SK-N-SH treated with all-trans-retinoic acid at 6 μM for 48 hours (cell line): ENCODE measurements around the gene ZCCHC14.

Experiments used
- ATAC-seq: fragments of 200-7000 bp; cut with Tn5 transposase; 3 replicates; pipeline ENCODE4 v1.9.1; 2020; ENCODE audit warnings: mild to moderate bottlenecking, moderate library complexity
- ARNTL ChIP-seq: fragments of 450-650 bp; formaldehyde crosslinking; IDR thresholded peaks from 2 replicates; pipeline ENCODE4 v1.5.0; 2020; ENCODE audit warnings: low read depth, mild to moderate bottlenecking, moderate library complexity, borderline replicate concordance
- BACH2 ChIP-seq: fragments of 250-450 bp; sonication (Bioruptor Pico); IDR thresholded peaks from 2 replicates; pipeline ENCODE4 v1.9.0; 2021; ENCODE audit warnings: mild to moderate bottlenecking, borderline replicate concordance
- ESRRG ChIP-seq: fragments of 250-450 bp; sonication (Bioruptor Pico); IDR thresholded peaks from 2 replicates; pipeline ENCODE4 v1.6.1; 2021; ENCODE audit warnings: mild to moderate bottlenecking
- GLIS3 ChIP-seq: fragments of 250-450 bp; sonication (Bioruptor Pico); IDR thresholded peaks from 2 replicates; pipeline ENCODE4 v1.5.0; 2020; ENCODE audit warnings: mild to moderate bottlenecking, moderate library complexity
- OSR1 ChIP-seq: fragments of 250-450 bp; sonication (Bioruptor Pico); IDR thresholded peaks from 2 replicates; pipeline ENCODE4 v1.8.0; 2022; ENCODE audit warnings: moderate library complexity, mild to moderate bottlenecking, inconsistent platforms
- PPARA ChIP-seq: fragments of 250-450 bp; sonication (Bioruptor Pico); IDR thresholded peaks from 2 replicates; pipeline ENCODE4 v1.5.0; 2020; ENCODE audit warnings: mild to moderate bottlenecking, borderline replicate concordance
- RARB ChIP-seq: fragments of 250-450 bp; sonication (Bioruptor Pico); IDR thresholded peaks from 2 replicates; pipeline ENCODE4 v1.8.0; 2021; ENCODE audit warnings: mild to moderate bottlenecking, moderate library complexity
- SNAI2 ChIP-seq: fragments of 250-450 bp; sonication (Bioruptor Pico); IDR thresholded peaks from 2 replicates; pipeline ENCODE4 v1.5.0; 2020; ENCODE audit warnings: mild to moderate bottlenecking, moderate library complexity
- TCF4 ChIP-seq: fragments of 250-450 bp; sonication (Bioruptor Pico); IDR thresholded peaks from 2 replicates; pipeline ENCODE4 v1.8.0; 2021; ENCODE audit warnings: mild to moderate bottlenecking, moderate library complexity, borderline replicate concordance
- TOX ChIP-seq: fragments of 250-450 bp; sonication (Bioruptor Pico); IDR thresholded peaks from 2 replicates; pipeline ENCODE4 v1.8.0; 2021; ENCODE audit warnings: mild to moderate bottlenecking, moderate library complexity, borderline replicate concordance
- ZC3H10 ChIP-seq: fragments of 250-450 bp; sonication (Bioruptor Pico); IDR thresholded peaks from 2 replicates; pipeline ENCODE4 v1.5.1; 2021; ENCODE audit warnings: mild to moderate bottlenecking, moderate library complexity
- ZFP3 ChIP-seq: fragments of 250-450 bp; sonication (Bioruptor Pico); IDR thresholded peaks from 2 replicates; pipeline ENCODE4 v1.5.0; 2020; ENCODE audit warnings: mild to moderate bottlenecking, moderate library complexity
- ZFP30 ChIP-seq: fragments of 450-650 bp; formaldehyde crosslinking; IDR thresholded peaks from 2 replicates; pipeline ENCODE4 v1.5.0; 2022; ENCODE audit warnings: mild to moderate bottlenecking, moderate library complexity
- ZNF565 ChIP-seq: fragments of 450-650 bp; formaldehyde crosslinking; conservative IDR thresholded peaks from 2 replicates; pipeline ENCODE4 v1.5.0; 2020; ENCODE audit warnings: low read depth, mild to moderate bottlenecking, moderate library complexity
- ZNF70 ChIP-seq: fragments of 450-650 bp; formaldehyde crosslinking; IDR thresholded peaks from 2 replicates; pipeline ENCODE4 v1.5.0; 2020; ENCODE audit warnings: mild to moderate bottlenecking, moderate library complexity
- ZNF8 ChIP-seq: fragments of 450-650 bp; formaldehyde crosslinking; IDR thresholded peaks from 2 replicates; pipeline ENCODE4 v1.5.0; 2020; ENCODE audit warnings: mild to moderate bottlenecking, moderate library complexity
- TF ChIP-seq, protein P1 (sequence below): fragments of 250-450 bp; sonication (Bioruptor Pico); IDR thresholded peaks from 2 replicates; pipeline ENCODE4 v1.5.1; 2020; ENCODE audit warnings: low read depth, mild to moderate bottlenecking, moderate library complexity
- TF ChIP-seq, protein P2 (sequence below): fragments of 250-450 bp; sonication (Bioruptor Pico); IDR thresholded peaks from 2 replicates; pipeline ENCODE4 v1.8.0; 2021; ENCODE audit warnings: low read depth, mild to moderate bottlenecking, moderate library complexity, borderline replicate concordance
- TF ChIP-seq, protein P3 (sequence below): fragments of 250-450 bp; sonication (Bioruptor Pico); IDR thresholded peaks from 2 replicates; pipeline ENCODE4 v1.5.0; 2020; ENCODE audit warnings: mild to moderate bottlenecking, moderate library complexity
- TF ChIP-seq, protein P4 (sequence below): fragments of 250-450 bp; sonication (Bioruptor Pico); IDR thresholded peaks from 2 replicates; pipeline ENCODE4 v1.5.1; 2021; ENCODE audit warnings: mild to moderate bottlenecking, moderate library complexity
- TF ChIP-seq, protein P5 (sequence below): fragments of 250-450 bp; sonication (Bioruptor Pico); IDR thresholded peaks from 2 replicates; pipeline ENCODE4 v1.8.0; 2020; ENCODE audit warnings: mild to moderate bottlenecking, moderate library complexity, borderline replicate concordance

The ZCCHC14 gene

DNA sequence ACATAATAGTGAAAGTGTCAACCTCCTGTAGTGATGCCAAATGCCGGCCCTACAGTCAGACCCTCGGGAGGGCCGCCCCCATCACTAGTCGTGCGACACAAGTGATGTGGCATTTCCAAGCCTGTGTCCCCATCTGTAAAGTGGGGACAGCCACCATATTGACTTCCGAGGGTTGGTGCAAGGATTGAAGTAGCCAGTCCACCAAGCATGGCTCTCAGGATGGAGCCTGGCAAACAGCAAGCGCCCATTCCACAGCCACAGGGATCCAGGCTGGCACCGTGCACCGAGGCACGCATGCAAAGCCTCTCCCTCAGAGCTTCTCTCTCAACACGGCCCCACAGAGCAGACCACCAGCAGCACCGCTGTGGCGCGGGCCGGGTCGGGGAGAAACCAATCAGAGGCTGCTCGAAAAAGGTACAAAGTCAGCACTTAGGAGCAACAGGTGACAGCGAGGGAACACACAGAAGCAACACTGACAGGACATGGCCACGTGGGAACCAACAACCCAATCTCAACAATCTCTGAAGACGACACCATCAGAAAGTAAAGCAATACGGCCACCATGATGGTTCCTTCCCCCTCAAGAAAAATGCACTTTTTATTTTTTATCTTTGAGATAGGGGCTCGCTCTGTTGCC lies 20.6 kb downstream of the ZCCHC14 start:
- TF ChIP-seq ARNTL (CRISPR knock-in tag) (no peak), ZNF565 (CRISPR knock-in tag) (no peak)
- no peak for ATAC-seq

DNA sequence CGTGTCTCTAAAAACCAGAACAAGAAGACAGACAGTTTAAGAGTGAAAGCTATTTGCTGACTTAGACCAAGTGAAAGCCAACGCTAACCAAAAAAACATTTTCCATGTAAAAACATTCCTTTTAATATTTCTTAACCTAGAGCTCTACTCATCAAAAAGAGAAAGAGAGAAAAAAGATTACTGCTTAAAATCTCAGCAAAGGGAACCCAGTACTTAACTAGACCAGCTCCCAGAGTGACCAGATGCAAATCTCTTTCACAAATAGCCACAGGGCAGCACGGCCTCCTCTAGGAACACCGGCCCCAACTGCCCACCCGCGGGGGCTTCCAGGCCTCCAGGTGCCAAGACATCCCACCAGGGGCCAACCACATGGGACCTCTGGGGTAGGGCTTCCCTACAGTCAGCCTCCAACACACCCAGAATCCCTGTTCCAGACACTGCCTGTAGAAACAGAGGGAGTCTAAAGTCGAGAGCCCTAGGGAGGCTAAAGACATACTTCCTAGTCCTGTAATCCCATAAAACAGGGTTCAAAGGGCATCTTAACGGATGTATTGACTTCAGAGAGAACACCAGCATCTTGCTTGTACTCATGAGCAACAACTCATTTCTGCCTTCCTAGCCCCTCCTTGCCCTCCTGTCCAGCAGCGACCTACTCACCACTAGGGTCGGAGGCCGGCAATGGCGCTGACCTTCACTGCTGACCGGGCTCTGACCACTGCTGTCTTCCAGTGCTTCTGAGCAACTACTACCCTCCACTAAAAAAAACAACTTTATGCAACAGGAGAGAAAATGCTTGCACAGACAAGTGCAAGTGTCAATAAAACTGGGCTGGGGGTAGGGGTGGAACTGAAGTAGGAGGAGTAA lies 21.3 kb downstream of the ZCCHC14 start:
- no peak for ATAC-seq

DNA sequence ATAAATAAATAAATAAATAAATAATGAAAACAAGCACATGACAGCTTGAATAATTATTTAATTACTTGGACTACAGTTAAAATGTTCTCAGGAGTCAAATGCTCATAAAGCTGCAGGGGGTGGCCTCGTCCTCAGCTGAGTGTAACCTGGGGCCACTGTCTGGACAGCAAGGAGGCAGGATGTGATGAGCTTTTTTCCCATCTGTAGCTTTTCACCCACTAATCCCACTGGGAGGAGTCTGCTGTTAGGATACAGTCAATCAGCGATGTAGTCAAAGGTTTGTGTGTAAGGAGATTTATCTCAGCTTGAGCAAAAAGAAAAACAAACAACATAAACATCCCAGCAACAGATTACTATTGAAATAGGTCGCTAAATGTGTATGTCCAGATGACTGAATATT lies 22.5 kb downstream of the ZCCHC14 start:
- TF ChIP-seq PPARA = no peak
- TF ChIP-seq, protein P1, sequence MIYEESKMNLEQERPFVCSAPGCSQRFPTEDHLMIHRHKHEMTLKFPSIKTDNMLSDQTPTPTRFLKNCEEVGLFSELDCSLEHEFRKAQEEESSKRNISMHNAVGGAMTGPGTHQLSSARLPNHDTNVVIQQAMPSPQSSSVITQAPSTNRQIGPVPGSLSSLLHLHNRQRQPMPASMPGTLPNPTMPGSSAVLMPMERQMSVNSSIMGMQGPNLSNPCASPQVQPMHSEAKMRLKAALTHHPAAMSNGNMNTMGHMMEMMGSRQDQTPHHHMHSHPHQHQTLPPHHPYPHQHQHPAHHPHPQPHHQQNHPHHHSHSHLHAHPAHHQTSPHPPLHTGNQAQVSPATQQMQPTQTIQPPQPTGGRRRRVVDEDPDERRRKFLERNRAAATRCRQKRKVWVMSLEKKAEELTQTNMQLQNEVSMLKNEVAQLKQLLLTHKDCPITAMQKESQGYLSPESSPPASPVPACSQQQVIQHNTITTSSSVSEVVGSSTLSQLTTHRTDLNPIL = no peak
- TF ChIP-seq ZC3H10 (CRISPR knock-in tag) = no peak
- no peak for TF ChIP-seq TOX
- TF ChIP-seq ARNTL (CRISPR knock-in tag) = no peak
- no peak for TF ChIP-seq OSR1 (CRISPR knock-in tag)
- no peak for TF ChIP-seq ZFP30 (CRISPR knock-in tag)
- TF ChIP-seq RARB (CRISPR knock-in tag) = no peak
- no peak for TF ChIP-seq ZNF565 (CRISPR knock-in tag)
- TF ChIP-seq, protein P2, sequence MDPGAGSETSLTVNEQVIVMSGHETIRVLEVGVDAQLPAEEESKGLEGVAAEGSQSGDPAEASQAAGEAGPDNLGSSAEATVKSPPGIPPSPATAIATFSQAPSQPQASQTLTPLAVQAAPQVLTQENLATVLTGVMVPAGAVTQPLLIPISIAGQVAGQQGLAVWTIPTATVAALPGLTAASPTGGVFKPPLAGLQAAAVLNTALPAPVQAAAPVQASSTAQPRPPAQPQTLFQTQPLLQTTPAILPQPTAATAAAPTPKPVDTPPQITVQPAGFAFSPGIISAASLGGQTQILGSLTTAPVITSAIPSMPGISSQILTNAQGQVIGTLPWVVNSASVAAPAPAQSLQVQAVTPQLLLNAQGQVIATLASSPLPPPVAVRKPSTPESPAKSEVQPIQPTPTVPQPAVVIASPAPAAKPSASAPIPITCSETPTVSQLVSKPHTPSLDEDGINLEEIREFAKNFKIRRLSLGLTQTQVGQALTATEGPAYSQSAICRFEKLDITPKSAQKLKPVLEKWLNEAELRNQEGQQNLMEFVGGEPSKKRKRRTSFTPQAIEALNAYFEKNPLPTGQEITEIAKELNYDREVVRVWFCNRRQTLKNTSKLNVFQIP = no peak
- TF ChIP-seq, protein P3, sequence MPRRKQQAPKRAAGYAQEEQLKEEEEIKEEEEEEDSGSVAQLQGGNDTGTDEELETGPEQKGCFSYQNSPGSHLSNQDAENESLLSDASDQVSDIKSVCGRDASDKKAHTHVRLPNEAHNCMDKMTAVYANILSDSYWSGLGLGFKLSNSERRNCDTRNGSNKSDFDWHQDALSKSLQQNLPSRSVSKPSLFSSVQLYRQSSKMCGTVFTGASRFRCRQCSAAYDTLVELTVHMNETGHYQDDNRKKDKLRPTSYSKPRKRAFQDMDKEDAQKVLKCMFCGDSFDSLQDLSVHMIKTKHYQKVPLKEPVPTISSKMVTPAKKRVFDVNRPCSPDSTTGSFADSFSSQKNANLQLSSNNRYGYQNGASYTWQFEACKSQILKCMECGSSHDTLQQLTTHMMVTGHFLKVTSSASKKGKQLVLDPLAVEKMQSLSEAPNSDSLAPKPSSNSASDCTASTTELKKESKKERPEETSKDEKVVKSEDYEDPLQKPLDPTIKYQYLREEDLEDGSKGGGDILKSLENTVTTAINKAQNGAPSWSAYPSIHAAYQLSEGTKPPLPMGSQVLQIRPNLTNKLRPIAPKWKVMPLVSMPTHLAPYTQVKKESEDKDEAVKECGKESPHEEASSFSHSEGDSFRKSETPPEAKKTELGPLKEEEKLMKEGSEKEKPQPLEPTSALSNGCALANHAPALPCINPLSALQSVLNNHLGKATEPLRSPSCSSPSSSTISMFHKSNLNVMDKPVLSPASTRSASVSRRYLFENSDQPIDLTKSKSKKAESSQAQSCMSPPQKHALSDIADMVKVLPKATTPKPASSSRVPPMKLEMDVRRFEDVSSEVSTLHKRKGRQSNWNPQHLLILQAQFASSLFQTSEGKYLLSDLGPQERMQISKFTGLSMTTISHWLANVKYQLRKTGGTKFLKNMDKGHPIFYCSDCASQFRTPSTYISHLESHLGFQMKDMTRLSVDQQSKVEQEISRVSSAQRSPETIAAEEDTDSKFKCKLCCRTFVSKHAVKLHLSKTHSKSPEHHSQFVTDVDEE (CRISPR knock-in tag) = no peak
- TF ChIP-seq, protein P4, sequence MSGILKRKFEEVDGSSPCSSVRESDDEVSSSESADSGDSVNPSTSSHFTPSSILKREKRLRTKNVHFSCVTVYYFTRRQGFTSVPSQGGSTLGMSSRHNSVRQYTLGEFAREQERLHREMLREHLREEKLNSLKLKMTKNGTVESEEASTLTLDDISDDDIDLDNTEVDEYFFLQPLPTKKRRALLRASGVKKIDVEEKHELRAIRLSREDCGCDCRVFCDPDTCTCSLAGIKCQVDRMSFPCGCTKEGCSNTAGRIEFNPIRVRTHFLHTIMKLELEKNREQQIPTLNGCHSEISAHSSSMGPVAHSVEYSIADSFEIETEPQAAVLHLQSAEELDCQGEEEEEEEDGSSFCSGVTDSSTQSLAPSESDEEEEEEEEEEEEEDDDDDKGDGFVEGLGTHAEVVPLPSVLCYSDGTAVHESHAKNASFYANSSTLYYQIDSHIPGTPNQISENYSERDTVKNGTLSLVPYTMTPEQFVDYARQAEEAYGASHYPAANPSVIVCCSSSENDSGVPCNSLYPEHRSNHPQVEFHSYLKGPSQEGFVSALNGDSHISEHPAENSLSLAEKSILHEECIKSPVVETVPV (CRISPR knock-in tag) = no peak
- no peak for TF ChIP-seq ZNF8 (CRISPR knock-in tag)
- no peak for TF ChIP-seq BACH2 (CRISPR knock-in tag)
- TF ChIP-seq, all 23 proteins: peak for 0
- no peak for ATAC-seq

More for the DNA sequence above, 21.3 kb downstream of the ZCCHC14 start:
- no peak for TF ChIP-seq TCF4 (CRISPR knock-in tag)
- no peak for TF ChIP-seq ZNF70 (CRISPR knock-in tag)
- TF ChIP-seq ZNF565 (CRISPR knock-in tag) = no peak
- TF ChIP-seq RARB (CRISPR knock-in tag) = no peak
- no peak for TF ChIP-seq ARNTL (CRISPR knock-in tag)
- TF ChIP-seq ESRRG = no peak
- TF ChIP-seq SNAI2 (CRISPR knock-in tag) = no peak

DNA sequence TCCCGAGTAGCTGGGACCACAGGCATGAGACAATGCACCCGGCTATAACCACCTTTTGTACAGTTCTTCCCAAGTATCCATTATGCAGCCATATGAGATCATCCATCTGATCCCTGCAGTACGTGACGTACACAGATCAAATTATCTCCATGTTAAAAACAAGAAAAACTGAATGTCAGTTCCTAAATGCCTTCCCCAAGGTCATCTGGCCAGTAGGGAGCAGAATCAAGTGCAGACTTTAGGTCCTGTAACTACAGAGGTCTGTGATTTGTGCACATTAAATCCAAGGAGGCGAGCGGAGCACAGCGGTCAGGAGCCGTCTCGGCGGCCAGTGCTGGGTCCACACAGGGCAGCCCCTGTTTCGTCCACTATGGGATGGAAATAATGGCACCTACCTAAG lies 23.7 kb downstream of the ZCCHC14 start:
- ATAC-seq = no peak
- TF ChIP-seq, protein P2 = no peak
- TF ChIP-seq ESRRG (0 out of 2 replicates have a peak, but pooled peaks have one; percentile 25), ZFP3 (peak; percentile 2; the same call in 1 of the 2 replicates), PPARA (no peak), OSR1 (CRISPR knock-in tag) (no peak), ZNF8 (CRISPR knock-in tag) (0 out of 2 replicates have a peak, but pooled peaks have one; percentile 16), RARB (CRISPR knock-in tag) (no peak), GLIS3 (CRISPR knock-in tag) (no peak), ZNF565 (CRISPR knock-in tag) (no peak), ZFP30 (CRISPR knock-in tag) (no peak), SNAI2 (CRISPR knock-in tag) (no peak)
- TF ChIP-seq, protein P5, sequence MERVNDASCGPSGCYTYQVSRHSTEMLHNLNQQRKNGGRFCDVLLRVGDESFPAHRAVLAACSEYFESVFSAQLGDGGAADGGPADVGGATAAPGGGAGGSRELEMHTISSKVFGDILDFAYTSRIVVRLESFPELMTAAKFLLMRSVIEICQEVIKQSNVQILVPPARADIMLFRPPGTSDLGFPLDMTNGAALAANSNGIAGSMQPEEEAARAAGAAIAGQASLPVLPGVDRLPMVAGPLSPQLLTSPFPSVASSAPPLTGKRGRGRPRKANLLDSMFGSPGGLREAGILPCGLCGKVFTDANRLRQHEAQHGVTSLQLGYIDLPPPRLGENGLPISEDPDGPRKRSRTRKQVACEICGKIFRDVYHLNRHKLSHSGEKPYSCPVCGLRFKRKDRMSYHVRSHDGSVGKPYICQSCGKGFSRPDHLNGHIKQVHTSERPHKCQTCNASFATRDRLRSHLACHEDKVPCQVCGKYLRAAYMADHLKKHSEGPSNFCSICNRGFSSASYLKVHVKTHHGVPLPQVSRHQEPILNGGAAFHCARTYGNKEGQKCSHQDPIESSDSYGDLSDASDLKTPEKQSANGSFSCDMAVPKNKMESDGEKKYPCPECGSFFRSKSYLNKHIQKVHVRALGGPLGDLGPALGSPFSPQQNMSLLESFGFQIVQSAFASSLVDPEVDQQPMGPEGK (CRISPR knock-in tag) = no peak
- TF ChIP-seq, protein P1 = peak; percentile 58; the same call in 1 of the 2 replicates
